PC-9 (cell line): ENCODE data around the gene YIPF5.

Experiments used
- EZH2 ChIP-seq: fragments of 200-600 bp; sonication (generic); IDR thresholded peaks from 2 replicates; pipeline ENCODE4 v1.8.0; 2017; ENCODE audit warnings: antibody characterized with exemption, low read depth
- TF ChIP-seq, protein P1 (sequence below): fragments of 200-600 bp; sonication (generic); conservative IDR thresholded peaks from 2 replicates; pipeline ENCODE4 v1.6.1; 2017; ENCODE audit warnings: mixed run types, antibody characterized with exemption, mild to moderate bottlenecking, moderate library complexity

GRCh38 chr5:144117412-144117811 is 53.0 kb downstream of the YIPF5 start:
- TF ChIP-seq, protein P1, sequence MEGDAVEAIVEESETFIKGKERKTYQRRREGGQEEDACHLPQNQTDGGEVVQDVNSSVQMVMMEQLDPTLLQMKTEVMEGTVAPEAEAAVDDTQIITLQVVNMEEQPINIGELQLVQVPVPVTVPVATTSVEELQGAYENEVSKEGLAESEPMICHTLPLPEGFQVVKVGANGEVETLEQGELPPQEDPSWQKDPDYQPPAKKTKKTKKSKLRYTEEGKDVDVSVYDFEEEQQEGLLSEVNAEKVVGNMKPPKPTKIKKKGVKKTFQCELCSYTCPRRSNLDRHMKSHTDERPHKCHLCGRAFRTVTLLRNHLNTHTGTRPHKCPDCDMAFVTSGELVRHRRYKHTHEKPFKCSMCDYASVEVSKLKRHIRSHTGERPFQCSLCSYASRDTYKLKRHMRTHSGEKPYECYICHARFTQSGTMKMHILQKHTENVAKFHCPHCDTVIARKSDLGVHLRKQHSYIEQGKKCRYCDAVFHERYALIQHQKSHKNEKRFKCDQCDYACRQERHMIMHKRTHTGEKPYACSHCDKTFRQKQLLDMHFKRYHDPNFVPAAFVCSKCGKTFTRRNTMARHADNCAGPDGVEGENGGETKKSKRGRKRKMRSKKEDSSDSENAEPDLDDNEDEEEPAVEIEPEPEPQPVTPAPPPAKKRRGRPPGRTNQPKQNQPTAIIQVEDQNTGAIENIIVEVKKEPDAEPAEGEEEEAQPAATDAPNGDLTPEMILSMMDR, result no peak
- no peak for TF ChIP-seq EZH2
